Anterior cingulate cortex (tissue), 58 donors: ENCODE results near the gene TMEM86B.
"Not testable (repeated sequence)": the region's sequence is repeated elsewhere in the genome, so short reads cannot be mapped to it uniquely, and the experiment has no call there.

Experiments used
- DNase-seq, 58 donors: peaks; one replicate each; lab custom pipeline; 2025; lab: John Stamatoyannopoulos, UW

TMEM86B gene

DNA sequence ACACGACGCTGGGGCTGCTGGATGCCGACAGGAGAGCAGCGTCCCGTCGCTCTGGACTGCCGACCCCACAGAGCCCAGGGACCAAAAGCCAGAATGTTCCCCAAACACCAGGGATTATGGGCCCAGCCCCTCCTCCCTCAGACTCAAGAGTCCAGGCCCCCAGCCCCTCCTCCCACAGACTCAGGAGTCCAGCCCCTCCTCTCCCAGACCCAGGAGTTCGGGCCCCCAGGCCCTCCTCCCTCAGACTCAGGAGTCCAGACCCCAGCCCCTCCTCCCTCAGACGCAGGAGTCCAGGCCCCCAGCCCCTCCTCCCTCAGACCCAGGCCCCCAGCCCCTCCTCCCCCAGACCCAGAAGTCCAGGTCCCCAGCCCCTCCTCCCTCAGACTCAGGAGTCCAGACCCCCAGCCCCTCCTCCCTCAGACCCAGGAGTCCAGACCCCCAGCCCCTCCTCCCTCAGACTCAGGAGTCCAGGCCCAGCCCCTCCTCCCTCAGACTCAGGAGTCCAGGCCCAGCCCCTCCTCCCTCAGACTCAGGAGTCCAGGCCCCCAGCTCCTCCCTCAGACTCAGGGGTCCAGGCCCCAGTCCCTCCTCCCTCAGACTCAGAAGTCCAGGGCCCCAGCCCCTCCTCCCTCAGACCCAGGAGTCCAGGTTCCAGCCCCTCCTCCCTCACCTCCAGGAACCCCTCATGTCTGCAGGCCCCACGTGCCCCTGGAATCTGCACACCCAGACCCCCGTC lies 3.7 kb downstream of the TMEM86B start:
- DNase-seq = not testable (repeated sequence)

DNA sequence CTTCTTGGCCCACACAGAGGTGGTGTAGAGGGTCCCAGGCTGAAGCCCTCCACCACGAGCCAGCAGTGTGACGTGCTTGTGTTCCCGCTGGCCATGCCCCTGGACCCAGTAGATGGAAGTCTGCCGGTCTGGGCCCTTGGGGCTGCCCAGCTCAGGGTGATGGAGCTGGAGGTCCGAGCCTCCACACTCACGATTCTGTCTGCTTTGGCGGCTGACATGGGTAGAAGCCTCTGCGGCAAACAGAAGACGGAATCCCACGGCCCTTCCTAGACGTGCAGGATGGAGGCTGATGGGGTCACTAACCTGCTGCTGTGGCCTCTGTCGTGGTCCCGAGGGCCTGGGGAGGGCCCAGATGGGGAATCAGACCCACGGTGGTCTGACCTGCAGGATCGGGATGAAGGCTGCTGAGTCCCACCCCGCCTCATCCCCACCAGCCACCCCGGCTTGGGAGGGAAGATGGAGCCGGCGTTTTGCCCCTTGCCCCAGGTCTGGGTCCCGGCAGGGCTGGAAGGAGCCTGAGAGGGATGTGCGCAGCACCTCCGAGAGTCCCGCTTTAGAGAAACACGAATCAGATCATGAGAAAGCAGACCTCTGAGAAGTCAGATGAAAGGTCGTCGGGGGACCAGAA lies 4.4 kb downstream of the TMEM86B start:
- no peak for DNase-seq

DNA sequence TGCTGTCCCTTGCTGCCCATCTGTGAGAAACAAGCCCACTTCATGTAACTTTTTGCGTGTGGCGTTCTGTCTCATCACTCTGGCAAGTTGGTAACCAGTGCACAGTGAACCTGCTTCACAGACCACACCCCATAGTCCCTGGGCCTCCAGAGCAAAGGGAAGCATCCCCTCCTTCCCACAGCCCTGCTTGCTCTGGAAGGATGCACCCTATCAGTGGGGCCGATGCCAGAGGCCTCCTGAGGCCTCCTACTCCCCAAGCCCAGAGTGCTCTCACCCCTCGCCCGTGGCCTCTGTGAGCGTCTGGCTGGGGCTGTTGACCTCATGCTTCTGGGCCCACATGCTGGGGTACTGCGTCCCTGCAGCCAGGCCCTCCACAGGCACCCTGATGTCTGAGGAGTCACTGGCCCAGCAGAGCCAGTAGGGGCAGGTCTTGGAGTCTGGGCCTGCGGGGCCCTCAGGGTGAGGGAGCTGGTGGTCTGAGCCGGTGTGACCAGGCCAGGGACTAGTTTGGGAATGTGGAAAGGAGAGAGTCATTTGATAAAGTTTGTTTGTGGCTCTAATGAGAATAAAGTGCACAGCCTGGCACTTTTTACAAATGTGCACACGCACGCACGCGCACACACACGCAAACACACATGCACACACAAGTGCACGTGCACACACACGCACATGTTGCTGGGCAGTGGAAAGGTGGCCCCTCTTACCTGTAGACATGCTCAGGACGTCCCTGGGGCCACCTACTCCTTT lies 5.1 kb downstream of the TMEM86B start:
- no peak for DNase-seq

DNA sequence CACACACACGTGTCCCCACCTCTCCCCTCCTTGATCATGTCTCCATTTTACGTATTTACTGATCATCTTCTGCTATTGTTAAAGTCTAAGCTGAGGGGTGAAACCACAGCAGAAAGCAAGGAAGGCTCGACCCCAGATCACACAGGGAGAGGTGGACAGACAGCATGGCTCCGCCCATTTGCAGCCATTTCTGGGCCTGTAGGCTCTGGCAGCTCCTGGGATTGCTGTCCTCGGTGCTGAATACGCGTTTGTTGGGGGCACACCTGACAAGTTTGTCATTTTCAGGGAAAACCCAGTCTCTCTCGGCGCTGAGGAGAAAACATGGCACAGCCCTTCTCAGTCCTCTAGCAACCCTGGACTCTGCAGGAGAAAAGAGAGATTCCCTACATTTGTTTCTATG lies 8.0 kb downstream of the TMEM86B start:
- DNase-seq = no peak

DNA sequence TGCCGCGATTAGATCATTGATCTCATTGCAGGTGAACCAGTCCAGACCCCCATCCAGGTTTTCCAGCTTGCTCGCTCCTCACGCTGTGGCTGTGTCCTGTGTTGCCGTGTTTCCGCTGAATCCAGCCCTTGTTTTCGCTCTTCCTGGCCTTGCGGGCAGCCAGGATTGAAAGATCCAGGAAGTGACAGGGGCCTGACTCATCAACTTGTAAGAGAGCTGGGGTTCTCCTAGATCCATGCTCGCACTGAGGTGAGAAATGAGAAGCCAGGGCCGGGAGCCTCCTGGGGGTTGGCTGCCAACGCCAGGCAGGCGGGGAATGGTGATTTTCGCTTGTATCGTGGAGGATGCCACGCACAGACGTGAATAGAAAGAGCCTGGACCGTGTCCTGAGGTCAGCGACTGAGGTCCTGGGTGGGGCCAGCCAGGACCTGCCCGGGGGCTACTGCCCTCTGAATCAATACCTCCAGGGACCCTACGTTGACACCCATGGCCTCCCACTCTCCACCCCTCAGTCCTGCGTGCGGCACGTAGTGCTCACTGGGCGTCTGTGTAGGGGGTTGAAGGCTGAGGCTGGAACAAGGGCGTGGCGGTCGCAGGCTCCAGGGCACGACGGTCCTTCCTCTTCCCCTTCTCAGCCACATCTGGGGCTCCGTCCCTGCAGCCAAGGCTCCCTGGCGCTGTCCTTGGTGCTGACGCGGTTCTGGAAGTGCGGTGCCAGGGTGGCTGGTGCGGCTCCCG lies 11.9 kb downstream of the TMEM86B start:
- DNase-seq = peak; percentile 4 to 94 (median 74)

DNA sequence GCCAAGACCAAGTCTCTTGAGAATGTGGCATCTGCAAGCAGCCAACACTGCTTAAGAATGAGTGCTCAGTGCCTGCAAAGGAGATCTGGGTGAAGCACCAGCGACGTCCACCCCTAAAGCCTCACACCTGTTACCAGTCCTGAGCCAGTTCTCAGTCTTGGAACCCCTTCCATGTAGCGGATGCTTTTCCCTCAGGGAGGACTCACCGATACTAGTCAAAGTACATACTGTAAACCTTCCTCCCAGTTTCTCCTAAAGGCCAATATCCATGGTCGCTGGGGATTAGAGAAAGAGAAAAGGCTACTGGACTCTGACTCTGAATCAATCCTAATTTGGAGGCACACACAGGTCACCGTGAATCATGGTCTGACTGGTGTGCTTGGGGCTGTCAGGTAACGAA lies 15.0 kb downstream of the TMEM86B start:
- no peak for DNase-seq

DNA sequence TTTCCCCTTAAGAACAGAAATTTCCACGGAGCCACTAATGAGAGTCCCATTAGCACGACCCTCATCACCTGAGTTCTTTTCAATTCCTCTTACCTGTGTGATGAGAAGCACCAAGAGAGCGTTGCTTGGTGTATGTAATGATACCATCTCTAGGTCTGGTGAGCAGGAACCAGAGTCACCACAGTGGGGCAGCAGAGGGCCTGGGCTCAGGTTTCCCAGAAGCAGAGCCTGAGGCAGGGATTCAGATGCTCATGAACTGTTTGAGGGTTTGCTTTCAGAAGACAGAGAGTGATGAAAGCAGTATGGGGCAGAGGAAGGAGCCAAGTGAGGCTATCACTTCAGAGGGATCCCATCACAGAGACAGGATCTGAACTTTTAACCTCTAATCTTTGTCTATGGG lies 16.1 kb downstream of the TMEM86B start:
- no peak for DNase-seq

DNA sequence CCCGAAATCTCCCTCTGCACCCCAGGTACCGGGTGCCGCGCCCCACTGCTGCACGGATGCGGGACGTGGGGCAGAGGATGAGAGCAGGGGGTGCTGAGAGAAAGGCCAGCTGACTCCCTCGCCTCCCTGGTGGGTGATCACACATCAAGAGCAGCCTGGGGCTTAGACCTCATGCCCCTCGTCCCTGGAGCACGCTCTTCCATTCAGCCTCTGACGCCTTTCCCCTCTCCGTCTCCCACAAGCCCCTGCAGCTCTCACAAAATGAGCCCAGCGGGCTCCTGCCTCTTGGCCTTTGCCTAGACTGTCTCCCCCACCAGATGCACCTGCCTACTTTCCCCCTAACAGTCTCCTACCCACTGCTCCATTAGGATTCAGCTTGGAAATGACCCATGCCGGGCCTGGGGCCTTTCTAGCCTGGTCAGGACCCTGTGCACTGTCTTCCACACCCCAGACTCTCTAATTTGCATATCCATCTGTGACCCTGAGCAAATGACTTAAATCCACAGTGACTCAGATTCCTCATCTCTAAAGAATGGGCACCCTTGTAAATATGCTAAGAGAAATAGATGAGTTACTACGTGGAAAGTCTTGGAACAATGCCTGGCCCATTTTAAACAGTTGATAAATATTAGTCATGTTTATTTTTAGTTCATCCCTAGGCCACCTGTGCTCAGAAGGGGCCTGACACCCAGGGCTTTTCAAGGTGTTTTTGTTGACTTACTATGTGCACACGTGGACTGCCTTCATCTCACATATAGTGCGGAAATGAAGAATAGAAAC lies 18.7 kb downstream of the TMEM86B start:
- no peak for DNase-seq

DNA sequence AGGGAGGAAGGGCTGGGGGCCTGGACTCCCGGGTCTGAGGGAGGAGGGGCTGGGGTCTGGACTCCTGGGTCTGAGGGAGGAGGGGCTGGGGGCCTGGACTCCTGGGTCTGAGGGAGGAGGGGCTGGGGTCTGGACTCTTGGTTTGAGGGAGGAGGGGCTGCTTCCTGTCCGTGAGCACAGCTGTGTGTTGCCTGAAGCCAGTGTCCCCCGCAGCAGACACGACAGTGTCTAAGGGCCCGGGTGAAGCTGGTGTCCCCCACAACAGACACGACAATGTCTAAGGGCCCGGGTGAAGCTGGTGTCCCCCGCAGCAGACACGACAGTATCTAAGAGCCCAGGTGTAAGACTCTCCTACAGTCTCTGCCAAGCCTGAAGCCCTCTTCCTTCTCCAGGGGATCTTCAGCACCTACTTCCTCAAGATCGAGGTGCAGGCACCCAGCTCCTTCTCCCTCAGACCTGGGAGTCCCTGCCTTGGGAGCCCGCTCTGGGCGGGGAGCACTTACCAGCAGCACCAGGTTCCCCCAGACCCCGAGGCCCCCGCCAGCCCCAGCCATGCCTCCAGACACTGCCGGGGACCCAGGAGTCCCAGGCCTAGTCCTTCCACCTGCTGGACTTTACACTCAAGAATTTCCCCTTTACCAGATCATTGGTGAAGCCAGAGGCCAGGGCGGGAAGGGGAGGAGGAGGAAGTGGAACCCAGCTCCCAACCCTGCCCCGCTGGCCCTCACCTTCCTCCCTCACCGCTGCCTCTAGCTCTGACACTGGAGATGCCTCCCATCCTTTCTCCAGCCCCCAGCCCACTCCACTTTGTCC lies 19.5 kb downstream of the TMEM86B start, which contains the start of gene PTPRH:
Gene PTPRH (minus strand): TSS at position 622 of the 813 bp plus-strand sequence. CDS start 68 bp downstream, at position 554.
- no peak for DNase-seq

DNA sequence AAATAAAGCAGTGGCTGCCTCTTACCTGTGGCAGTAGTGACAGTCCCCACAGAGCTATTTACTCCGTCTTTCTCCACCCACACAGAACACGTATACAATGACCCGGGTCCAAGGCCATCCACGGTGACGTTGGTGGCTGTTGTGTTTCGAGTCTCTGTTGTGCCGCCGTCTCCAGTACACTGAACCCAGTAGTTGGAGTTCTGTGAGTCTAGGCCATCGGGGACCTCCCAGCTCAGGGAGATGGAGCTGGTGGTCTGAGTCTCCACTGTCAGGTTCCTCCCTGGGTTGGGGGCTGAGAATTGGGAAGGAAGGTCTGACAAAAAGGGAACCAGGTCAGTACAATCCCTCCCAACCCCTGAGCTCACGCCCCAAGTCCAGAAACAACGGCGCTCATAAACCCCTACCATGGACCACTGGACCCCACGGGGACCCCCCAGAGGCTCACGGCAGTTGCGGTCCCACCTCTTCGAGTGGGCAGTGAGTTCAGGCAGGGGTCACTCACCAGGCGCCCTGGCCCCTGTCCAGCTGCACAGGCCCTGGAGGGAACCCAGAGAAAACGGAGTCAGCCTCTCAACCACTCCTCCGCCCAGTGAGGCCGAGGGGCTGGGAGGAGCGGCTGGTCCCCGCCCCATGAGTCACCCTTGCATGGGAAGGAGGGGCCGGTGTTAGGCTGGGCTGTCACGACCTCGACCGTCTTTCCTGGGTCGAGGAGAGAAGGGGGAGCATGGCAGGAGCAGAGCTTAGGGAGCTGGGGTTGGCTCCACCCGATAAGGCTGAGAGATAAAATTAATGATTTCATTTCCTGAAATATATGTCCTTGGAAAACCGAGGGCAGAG lies 21.7 kb downstream of the TMEM86B start:
- peak in 35 of 58 donors; percentile 4 to 79 (median 36) for DNase-seq

DNA sequence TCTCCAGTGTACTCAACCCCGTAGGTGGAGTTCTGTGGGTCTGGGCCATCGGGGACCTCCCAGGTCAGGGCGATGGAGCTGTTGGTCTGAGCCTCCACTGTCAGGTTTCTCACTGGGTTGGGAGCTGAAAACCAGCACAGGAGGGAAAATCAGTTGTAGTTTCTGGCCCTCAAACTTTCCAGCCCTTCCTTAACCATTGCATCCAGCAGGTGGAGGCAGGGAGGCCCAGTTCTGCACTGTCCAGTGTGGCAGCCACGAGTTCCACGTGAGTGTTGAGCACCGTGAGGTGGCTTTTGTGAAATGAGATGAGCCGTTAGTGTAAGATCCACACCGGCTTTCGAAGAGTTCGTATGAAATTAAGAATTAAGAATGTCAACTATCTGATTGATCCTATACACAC lies 26.4 kb downstream of the TMEM86B start:
- DNase-seq = peak in 1 of 58 donors; percentile 2

DNA sequence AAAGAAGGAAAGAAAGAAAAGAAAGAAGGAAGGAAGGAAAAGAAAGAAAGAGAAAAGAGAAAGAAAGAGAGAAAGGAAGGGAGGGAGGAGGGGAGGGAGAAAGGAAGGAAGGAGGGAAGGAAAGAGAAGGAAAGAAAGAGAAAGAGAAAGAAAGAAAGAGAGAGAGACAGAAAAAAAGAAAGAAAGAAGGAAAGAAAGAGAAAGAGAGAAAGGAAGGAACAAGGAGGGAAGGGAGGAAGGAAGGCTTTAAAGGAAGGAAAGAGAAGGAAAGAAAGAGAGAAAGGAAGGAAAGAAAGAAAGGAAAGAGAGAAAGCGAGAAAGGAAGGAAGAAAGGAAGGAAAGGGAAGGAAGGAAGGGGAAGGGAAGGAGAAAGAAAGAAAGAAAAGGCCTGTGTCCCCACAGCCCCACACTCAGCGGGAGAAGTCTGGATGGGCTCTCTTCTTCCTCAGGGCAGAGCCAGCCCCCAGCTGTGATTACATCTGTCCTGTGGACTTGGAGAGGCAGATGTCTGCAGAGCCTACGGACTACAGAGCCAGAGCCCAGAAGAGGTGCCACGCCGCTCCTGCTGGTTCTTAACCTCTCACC lies 28.9 kb downstream of the TMEM86B start:
- no peak for DNase-seq

DNA sequence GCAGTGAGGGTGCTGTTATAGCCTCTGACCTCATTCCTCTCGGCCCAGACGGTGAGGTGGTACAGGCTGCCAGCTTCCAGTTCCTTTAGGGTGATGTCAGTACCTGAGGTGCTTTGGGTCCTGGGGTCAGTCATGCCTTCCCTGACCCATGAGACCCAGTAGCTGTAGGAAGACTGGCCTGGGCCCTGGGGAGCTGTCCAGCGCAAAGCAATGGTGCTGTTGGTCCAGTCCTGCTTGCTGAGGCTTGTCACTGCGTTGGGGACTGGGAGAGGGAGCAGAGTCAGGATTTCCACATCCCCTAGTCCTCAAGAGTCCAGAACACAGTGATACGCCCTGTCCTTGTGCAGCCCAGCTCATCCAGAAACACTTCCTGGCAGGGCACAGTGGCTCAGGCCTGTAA lies 29.9 kb downstream of the TMEM86B start:
- DNase-seq = no peak

DNA sequence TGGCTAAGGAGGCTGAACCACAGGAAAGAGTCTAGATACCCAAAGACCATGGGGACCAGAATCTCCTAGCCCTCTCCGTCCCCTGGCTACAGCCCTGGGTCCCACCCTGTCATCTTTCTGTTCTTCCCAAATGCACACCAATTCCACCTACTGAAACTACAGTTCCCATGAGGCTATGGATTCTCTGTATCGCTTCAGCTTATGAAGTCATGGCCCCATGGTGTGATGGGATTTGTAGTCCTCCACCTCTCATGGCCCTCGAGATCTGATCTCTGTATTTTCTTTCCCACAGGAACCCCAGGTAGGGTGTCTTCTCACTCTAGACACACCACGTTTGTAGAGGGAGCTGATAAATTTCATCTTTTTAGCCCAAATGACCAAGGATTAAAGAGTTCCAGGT lies 31.0 kb downstream of the TMEM86B start:
- DNase-seq = peak in 1 of 58 donors; percentile 14

DNA sequence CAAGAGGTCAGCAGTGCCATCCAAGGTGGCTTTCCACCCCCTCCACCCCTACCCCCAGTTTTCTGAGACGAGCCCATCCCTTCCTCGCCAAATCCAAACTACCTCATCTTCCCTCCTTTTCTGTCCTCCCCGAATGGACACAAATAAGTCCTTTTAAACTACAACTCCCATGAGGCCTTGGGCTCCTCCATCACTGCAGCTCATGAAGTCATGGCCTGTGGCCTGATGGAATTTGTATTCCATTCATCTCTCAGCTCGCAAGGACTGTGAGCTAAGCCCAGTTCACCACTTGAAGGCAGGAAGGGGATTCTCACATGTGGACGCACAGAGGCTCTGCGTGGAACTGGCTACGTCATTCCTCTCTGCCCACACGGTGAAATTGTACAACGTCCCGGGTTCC lies 31.8 kb downstream of the TMEM86B start:
- no peak for DNase-seq

DNA sequence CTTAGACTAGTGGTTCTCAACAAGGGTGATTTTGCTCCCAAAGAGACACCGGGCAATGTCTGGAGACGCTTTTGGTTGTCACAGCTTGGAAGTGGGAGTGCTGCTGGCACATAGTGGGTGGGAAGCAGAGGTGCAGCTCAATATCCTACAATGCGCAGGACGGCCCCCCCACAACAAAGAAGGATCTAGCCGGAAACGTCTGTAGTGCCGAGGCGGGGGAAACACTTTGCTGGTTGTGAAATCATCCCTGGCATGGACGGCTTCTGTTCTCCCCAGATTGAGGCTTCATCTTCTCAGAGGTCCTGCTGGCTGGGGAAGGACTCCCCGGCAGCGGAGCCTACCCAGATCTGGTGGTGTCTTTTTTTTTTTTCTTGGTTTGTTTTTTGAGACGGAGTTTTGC lies 35.1 kb downstream of the TMEM86B start:
- DNase-seq = peak in 44 of 58 donors; percentile 2 to 80 (median 44)

DNA sequence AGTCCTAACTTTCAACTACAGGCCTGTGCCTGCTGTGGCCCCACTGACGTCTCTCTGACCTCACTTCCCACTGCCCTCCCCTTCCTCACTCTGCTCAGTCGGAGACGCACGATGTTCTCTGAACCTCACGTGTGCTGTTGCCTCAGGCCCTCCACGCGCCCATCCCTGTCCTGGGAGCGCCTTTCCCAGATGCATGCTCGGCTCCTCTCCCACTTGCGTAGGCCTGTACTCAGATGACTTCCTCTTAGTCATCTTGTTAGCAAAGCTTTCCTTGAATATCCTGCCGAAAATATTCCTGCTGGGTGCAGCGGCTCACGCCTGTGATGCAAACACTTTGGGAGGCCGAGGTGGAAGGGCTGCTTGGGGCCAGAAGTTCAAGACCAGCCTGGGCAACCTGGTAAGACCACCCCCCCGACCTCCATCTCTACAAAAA lies 39.1 kb downstream of the TMEM86B start:
- peak in 46 of 58 donors; percentile 5 to 80 (median 44) for DNase-seq

DNA sequence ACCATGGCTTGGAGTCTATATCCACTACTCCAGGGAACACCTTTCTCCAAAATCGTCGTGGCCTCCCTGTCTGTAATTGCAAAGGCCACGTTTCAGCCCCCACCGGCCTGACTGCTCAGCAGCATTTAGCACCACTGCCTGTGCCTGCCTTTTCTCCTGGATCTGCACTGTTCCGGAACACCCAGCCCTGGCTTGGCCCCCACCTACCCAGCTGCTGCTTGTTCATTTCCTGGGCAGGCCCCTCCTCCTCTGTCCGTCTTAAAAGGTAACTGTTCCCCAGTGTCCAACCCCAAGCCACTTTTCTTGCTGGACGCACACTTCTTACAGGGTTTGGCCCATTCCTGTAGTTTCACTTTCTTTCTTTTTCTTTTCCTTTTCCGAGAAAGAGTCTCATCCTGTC lies 39.9 kb downstream of the TMEM86B start:
- DNase-seq = no peak
